Fibroblast of lung (primary cell): Measurements from ENCODE around the gene GMPPB. TPM values are rescaled to one million over a fixed set of nuclear protein-coding genes. Genes with fewer than 3 reads are reported as not detected.

Experiments used
- DNase-seq, 2 donors: peaks; one replicate each; pipeline versions ENCODE4 v3.0.0 to v3.0.0-alpha.2; 2010; ENCODE audit warnings: low read depth in 2 of 2
- H2AFZ ChIP-seq: 2 replicates; pipeline ENCODE4 v1.5.1; 2012; ENCODE audit warnings: low read length, control low read depth, inconsistent platforms
- H3K27ac ChIP-seq: 2 replicates; pipeline ENCODE4 v1.5.1; 2011; ENCODE audit warnings: low read length, control low read depth; ENCODE audit not compliant: insufficient read depth
- H3K27me3 ChIP-seq: 2 replicates; pipeline ENCODE4 v1.5.1; 2011; ENCODE audit warnings: mild to moderate bottlenecking, low read length; ENCODE audit not compliant: control insufficient read depth, insufficient read depth
- H3K36me3 ChIP-seq: 2 replicates; pipeline ENCODE4 v1.5.1; 2011; ENCODE audit warnings: low read length; ENCODE audit not compliant: control insufficient read depth, insufficient read depth
- H3K4me1 ChIP-seq: 2 replicates; pipeline ENCODE4 v1.5.1; 2011; ENCODE audit warnings: low read length; ENCODE audit not compliant: control insufficient read depth, insufficient read depth; ENCODE audit errors: extremely low read depth
- H3K4me2 ChIP-seq: 2 replicates; pipeline ENCODE4 v1.5.1; 2011; ENCODE audit warnings: low read length, control low read depth; ENCODE audit not compliant: insufficient read depth; ENCODE audit errors: extremely low read depth
- H3K4me3 ChIP-seq, 4 experiments: fragments of 200-600 bp in 1 of 4; sonication (generic) in 1 of 4; replicated peaks in 1 of 4; 2 replicates each; pipeline ENCODE4 v1.5.1; 2011 to 2016; ENCODE audit warnings: low read length in 4 of 4, low read depth in 3 of 4, mild to moderate bottlenecking in 3 of 4, control low read depth in 2 of 4, inconsistent platforms in 1 of 4, mixed read lengths in 1 of 4; ENCODE audit not compliant: insufficient read depth in 1 of 4; ENCODE audit errors: control extremely low read depth in 1 of 4
- H3K79me2 ChIP-seq: 2 replicates; pipeline ENCODE4 v1.5.1; 2012; ENCODE audit warnings: mild to moderate bottlenecking, low read length, inconsistent platforms; ENCODE audit not compliant: control insufficient read depth, insufficient read depth
- H3K9ac ChIP-seq: 2 replicates; pipeline ENCODE4 v1.5.1; 2011; ENCODE audit warnings: mild to moderate bottlenecking, low read length, control low read depth; ENCODE audit not compliant: insufficient read depth
- H3K9me3 ChIP-seq: 2 replicates; pipeline ENCODE4 v1.5.1; 2012; ENCODE audit warnings: low read depth, low read length; ENCODE audit not compliant: control insufficient read depth, insufficient read depth
- H4K20me1 ChIP-seq: 2 replicates; pipeline ENCODE4 v1.5.1; 2011; ENCODE audit warnings: low read length; ENCODE audit not compliant: control insufficient read depth, insufficient read depth; ENCODE audit errors: extremely low read depth
- CTCF ChIP-seq, 2 donors: IDR thresholded peaks in 1 of 2; conservative IDR thresholded peaks in 1 of 2; 1 replicate in 1 of 2; 2 replicates in 1 of 2; pipeline ENCODE4 v1.5.1; 2011 to 2012; ENCODE audit warnings: low read length in 2 of 2, control low read depth in 1 of 2, inconsistent platforms in 1 of 2, low read depth in 1 of 2, mild to moderate bottlenecking in 1 of 2
- EZH2 ChIP-seq: IDR thresholded peaks from 2 replicates; pipeline ENCODE4 v1.5.1; 2012; ENCODE audit warnings: low read length, control low read depth, mild to moderate bottlenecking; ENCODE audit errors: missing control alignments
- polyA plus RNA-seq, 2 donors: library from polyadenylated mRNA; depleted of rRNA in 1 of 2; stranded (reverse) in 1 of 2; unstranded in 1 of 2; fragments of >200 nt; gene quantifications; 2 replicates each; pipeline ENCODE4 v1.2.1, GENCODE V29; 2011 to 2012; ENCODE audit warnings: missing spikeins in 1 of 2
- total RNA-seq: library from RNA; depleted of rRNA; stranded (reverse); fragments of >200 nt; gene quantifications from 2 replicates; pipeline ENCODE4 v1.2.1, GENCODE V29; 2014

GMPPB gene
- total and polyA plus RNA-seq, 2 donors (not counting 1 experiment from before 2014, with no cell fraction given), result 13.7 to 14.4 TPM

GRCh38 chr3:49703956-49704355 is 19.8 kb downstream of the GMPPB start:
- DNase-seq, result no peak

GRCh38 chr3:49703443-49703927 is 20.3 kb downstream of the GMPPB start:
- peaks cover 7% of the 10 kb centered on the region for H3K36me3 ChIP-seq
- no peak overlapping the region for H3K4me2 ChIP-seq
- H3K27ac ChIP-seq, result no peak overlapping the region
- DNase-seq, result peak; percentile 46 to 61
- H3K4me3 ChIP-seq, result no peak overlapping the region
- peaks cover 2% of the 10 kb centered on the region for H4K20me1 ChIP-seq
- H3K9me3 ChIP-seq, result no peaks in the 10 kb centered on the region
- H2AFZ ChIP-seq, result no peak overlapping the region
- H3K4me1 ChIP-seq, result no peaks in the 10 kb centered on the region
- peak; percentile 78 to 88 for TF ChIP-seq CTCF (conservative IDR thresholded peaks at IDR 0.05 in 1 of 2, IDR thresholded peaks at IDR 0.05 in 1 of 2; ENCODE audit: low read depth in 1 of 2, low read length in 2 of 2)
- TF ChIP-seq EZH2, result no peak
- no peaks in the 10 kb centered on the region for H3K27me3 ChIP-seq
- no peak overlapping the region for H3K9ac ChIP-seq
- no peaks in the 10 kb centered on the region for H3K79me2 ChIP-seq

More at GRCh38 chr3:49703956-49704355, 19.8 kb downstream of the GMPPB start:
- Histone ChIP-seq H3K9ac (no peak overlapping the region), H3K27me3 (no peaks in the 10 kb centered on the region), H4K20me1 (peaks cover 2% of the 10 kb centered on the region), H3K4me2 (no peak overlapping the region), H3K36me3 (peaks cover 7% of the 10 kb centered on the region), H3K9me3 (no peaks in the 10 kb centered on the region), H3K27ac (no peak overlapping the region), H2AFZ (no peak overlapping the region), H3K79me2 (no peaks in the 10 kb centered on the region), H3K4me3 (no peak overlapping the region), H3K4me1 (no peaks in the 10 kb centered on the region)
- TF ChIP-seq EZH2 (no peak), CTCF (conservative IDR thresholded peaks at IDR 0.05 in 1 of 2, IDR thresholded peaks at IDR 0.05 in 1 of 2; ENCODE audit: low read depth in 1 of 2, low read length in 2 of 2) (no peak)

GRCh38 chr3:49702672-49703071 is 21.1 kb downstream of the GMPPB start:
- Histone ChIP-seq H2AFZ (no peak overlapping the region), H3K79me2 (no peaks in the 10 kb centered on the region), H3K4me3 (no peak overlapping the region), H3K27me3 (no peaks in the 10 kb centered on the region), H3K9ac (no peak overlapping the region), H4K20me1 (peaks cover 2% of the 10 kb centered on the region), H3K27ac (no peak overlapping the region), H3K36me3 (peaks cover 9% of the 10 kb centered on the region), H3K4me2 (no peak overlapping the region), H3K9me3 (no peaks in the 10 kb centered on the region), H3K4me1 (no peaks in the 10 kb centered on the region)
- DNase-seq, result no peak
- TF ChIP-seq EZH2 (no peak), CTCF (conservative IDR thresholded peaks at IDR 0.05 in 1 of 2, IDR thresholded peaks at IDR 0.05 in 1 of 2; ENCODE audit: low read depth in 1 of 2, low read length in 2 of 2) (no peak)
